Neural cell (in vitro differentiated cells): ENCODE measurements around the gene GRIPAP1. TPM values are rescaled to one million over a fixed set of nuclear protein-coding genes. Genes with fewer than 3 reads are reported as not detected.

Experiments
- H2AFZ ChIP-seq: fragments of 200-600, 300-800 bp; sonication (generic), shearing (Covaris generic); 2 replicates; pipeline ENCODE4 v1.6.0; 2014; ENCODE audit warnings: low read depth, mild to moderate bottlenecking, antibody characterized with exemption, low read length, moderate library complexity
- H3F3A ChIP-seq: fragments of 200-600 bp; shearing (Covaris generic); 2 replicates; pipeline ENCODE4 v1.6.1; 2016; ENCODE audit warnings: mild to moderate bottlenecking, moderate library complexity, mixed read lengths, antibody characterized with exemption, low read length; ENCODE audit not compliant: insufficient read depth, poor library complexity, severe bottlenecking
- H3K27ac ChIP-seq: fragments of 200-600, 300-800 bp; sonication (generic), shearing (Covaris generic); 2 replicates; pipeline ENCODE4 v1.5.1; 2014; ENCODE audit warnings: mild to moderate bottlenecking, low read length, moderate library complexity
- H3K27me3 ChIP-seq: fragments of 300-800, 200-600 bp; sonication (generic), shearing (Covaris generic); 2 replicates; pipeline ENCODE4 v1.6.0; 2014; ENCODE audit warnings: mild to moderate bottlenecking, low read depth, low read length, moderate library complexity; ENCODE audit not compliant: insufficient read depth
- H3K36me3 ChIP-seq: fragments of 300-800, 200-600 bp; sonication (generic), shearing (Covaris generic); 2 replicates; pipeline ENCODE4 v1.5.1; 2014; ENCODE audit warnings: mild to moderate bottlenecking, antibody characterized with exemption, low read length, moderate library complexity; ENCODE audit not compliant: insufficient read depth
- H3K4me2 ChIP-seq: fragments of 300-800, 200-600 bp; sonication (generic), shearing (Covaris generic); 2 replicates; pipeline ENCODE4 v1.6.0; 2014; ENCODE audit warnings: mild to moderate bottlenecking, low read length
- H3K4me3 ChIP-seq: fragments of 300-800, 200-600 bp; sonication (generic), shearing (Covaris generic); 2 replicates; pipeline ENCODE4 v1.5.1; 2014; ENCODE audit warnings: mild to moderate bottlenecking, low read length, moderate library complexity
- H3K79me2 ChIP-seq: fragments of 200-600 bp; shearing (Covaris generic); replicated peaks from 2 replicates; pipeline ENCODE4 v1.6.0; 2014; ENCODE audit warnings: mild to moderate bottlenecking, low read length, moderate library complexity; ENCODE audit not compliant: insufficient read depth
- H3K9ac ChIP-seq: fragments of 300-800, 200-600 bp; sonication (generic), shearing (Covaris generic); 2 replicates; pipeline ENCODE4 v1.6.1; 2016; ENCODE audit warnings: mild to moderate bottlenecking, low read length, mixed read lengths
- H3K9me2 ChIP-seq: fragments of 200-600 bp; shearing (Covaris generic); 2 replicates; pipeline ENCODE4 v1.6.1; 2016; ENCODE audit warnings: mild to moderate bottlenecking, low read length, mixed read lengths; ENCODE audit not compliant: insufficient read depth
- H3K9me3 ChIP-seq: fragments of 200-600, 300-800 bp; sonication (generic), shearing (Covaris generic); 2 replicates; pipeline ENCODE4 v1.6.1; 2016; ENCODE audit warnings: mild to moderate bottlenecking, mixed run types, low read length, moderate library complexity, mixed read lengths
- H4K20me1 ChIP-seq: fragments of 200-600 bp; shearing (Covaris generic); 2 replicates; pipeline ENCODE4 v1.6.1; 2016; ENCODE audit warnings: mild to moderate bottlenecking, mixed run types; ENCODE audit not compliant: insufficient read depth
- EP300 ChIP-seq: fragments of 450-650 bp; conservative IDR thresholded peaks from 2 replicates; pipeline ENCODE4 v1.6.1; 2014; ENCODE audit warnings: antibody characterized with exemption, mild to moderate bottlenecking, moderate library complexity; ENCODE audit not compliant: poor library complexity, severe bottlenecking
- EZH2 ChIP-seq: fragments of 200-600, 300-800 bp; shearing (Covaris generic), sonication (generic); IDR thresholded peaks from 2 replicates; pipeline ENCODE4 v1.6.1; 2014; ENCODE audit warnings: antibody characterized with exemption, low read length, borderline replicate concordance, mild to moderate bottlenecking; ENCODE audit not compliant: insufficient read depth, poor library complexity, severe bottlenecking
- MXI1 ChIP-seq: fragments of 450-650 bp; conservative IDR thresholded peaks from 2 replicates; pipeline ENCODE4 v1.6.1; 2014; ENCODE audit warnings: antibody characterized with exemption, mild to moderate bottlenecking; ENCODE audit not compliant: poor library complexity, severe bottlenecking
- POLR2AphosphoS5 ChIP-seq: IDR thresholded peaks from 2 replicates; pipeline ENCODE4 v1.6.1; 2012
- RAD21 ChIP-seq: fragments of 450-650 bp; conservative IDR thresholded peaks from 2 replicates; pipeline ENCODE4 v1.6.1; 2014; ENCODE audit warnings: antibody characterized with exemption, mild to moderate bottlenecking, moderate library complexity
- SMC3 ChIP-seq: fragments of 450-650 bp; conservative IDR thresholded peaks from 2 replicates; pipeline ENCODE4 v1.6.1; 2014; ENCODE audit warnings: antibody characterized with exemption, mild to moderate bottlenecking, moderate library complexity; ENCODE audit not compliant: poor library complexity
- TAF1 ChIP-seq: IDR thresholded peaks from 2 replicates; pipeline ENCODE4 v1.6.1; 2012; ENCODE audit warnings: low read depth
- polyA plus RNA-seq: library from polyadenylated mRNA; depleted of rRNA; stranded (reverse); fragments of >200 nt; gene quantifications from 2 replicates; pipeline ENCODE4 v1.2.3, GENCODE V29; 2014
- TF ChIP-seq, protein P1 (sequence below): IDR thresholded peaks from 2 replicates; pipeline ENCODE4 v1.6.1; 2012; ENCODE audit warnings: borderline replicate concordance
- TF ChIP-seq, protein P2 (sequence below): fragments of 450-650 bp; IDR thresholded peaks from 2 replicates; pipeline ENCODE4 v1.5.1; 2014; ENCODE audit warnings: antibody characterized with exemption, mild to moderate bottlenecking, moderate library complexity; ENCODE audit not compliant: poor library complexity, severe bottlenecking

GRIPAP1 gene
- polyA plus RNA-seq, 1 donor from 2014 or later, result 134 TPM

DNA sequence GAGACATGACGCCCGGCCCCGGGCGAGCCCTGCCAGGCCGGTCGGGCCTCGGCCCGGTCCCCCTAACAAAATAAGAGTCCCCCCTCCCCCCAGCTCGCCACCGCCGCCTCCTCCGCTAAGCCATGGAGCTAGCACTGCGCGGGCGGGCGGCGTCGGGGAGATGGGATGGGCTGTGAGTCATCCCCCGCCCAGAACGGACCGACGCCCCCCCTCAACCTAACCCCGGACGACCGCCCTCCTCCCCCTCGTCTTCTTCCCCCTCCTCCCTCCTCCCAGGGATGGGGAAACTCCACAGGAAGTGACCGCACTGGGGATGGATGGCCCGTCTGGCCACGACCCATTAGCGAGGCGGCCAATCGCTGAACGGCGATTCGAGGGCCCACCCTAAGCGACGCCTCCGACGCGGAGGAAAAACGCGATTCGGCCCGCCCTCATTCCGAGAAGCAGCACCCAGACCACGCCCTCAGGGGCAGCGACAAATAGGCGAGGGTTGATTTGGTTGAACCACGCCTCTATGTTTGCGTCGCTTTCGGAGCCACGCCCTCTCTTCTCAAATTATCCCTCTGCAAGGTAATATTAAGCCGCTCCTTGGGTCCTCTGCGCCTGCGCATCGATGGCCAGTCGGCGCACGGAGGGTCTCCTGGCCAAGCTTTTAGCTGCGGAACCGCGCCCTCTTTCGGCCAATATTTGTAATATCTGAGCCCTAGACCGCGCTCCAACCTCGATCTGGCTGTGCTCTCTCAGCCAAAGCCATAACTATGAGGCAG, 41.3 kb upstream of the GRIPAP1 start, which contains the start of gene TFE3:
TFE3 (minus strand) TSS at position 138 of the 767 bp plus-strand sequence; CDS start at position 7, 131 bp downstream.
- no peaks in the 10 kb centered on the region for H3K9me3 ChIP-seq
- no peaks in the 10 kb centered on the region for H3K27me3 ChIP-seq
- H3K27ac ChIP-seq, result peak within 1 kb of the TSS; percentile 74
- H3K4me2 ChIP-seq, result peak within 1 kb of the TSS; percentile 51
- no peaks in the 10 kb centered on the region for H3K9me2 ChIP-seq
- peaks cover 6% of the 10 kb centered on the region for H3K79me2 ChIP-seq
- peak within 1 kb of the TSS; percentile 77 for H3K4me3 ChIP-seq
- H3K9ac ChIP-seq, result peak within 1 kb of the TSS; percentile 79
- peak; percentile 59 for TF ChIP-seq SMC3
- TF ChIP-seq TAF1, result no peak
- TF ChIP-seq EZH2, result no peak
- TF ChIP-seq MXI1, result no peak
- no peak for TF ChIP-seq EP300
- TF ChIP-seq POLR2AphosphoS5, result peak; percentile 55
- TF ChIP-seq, protein P1, sequence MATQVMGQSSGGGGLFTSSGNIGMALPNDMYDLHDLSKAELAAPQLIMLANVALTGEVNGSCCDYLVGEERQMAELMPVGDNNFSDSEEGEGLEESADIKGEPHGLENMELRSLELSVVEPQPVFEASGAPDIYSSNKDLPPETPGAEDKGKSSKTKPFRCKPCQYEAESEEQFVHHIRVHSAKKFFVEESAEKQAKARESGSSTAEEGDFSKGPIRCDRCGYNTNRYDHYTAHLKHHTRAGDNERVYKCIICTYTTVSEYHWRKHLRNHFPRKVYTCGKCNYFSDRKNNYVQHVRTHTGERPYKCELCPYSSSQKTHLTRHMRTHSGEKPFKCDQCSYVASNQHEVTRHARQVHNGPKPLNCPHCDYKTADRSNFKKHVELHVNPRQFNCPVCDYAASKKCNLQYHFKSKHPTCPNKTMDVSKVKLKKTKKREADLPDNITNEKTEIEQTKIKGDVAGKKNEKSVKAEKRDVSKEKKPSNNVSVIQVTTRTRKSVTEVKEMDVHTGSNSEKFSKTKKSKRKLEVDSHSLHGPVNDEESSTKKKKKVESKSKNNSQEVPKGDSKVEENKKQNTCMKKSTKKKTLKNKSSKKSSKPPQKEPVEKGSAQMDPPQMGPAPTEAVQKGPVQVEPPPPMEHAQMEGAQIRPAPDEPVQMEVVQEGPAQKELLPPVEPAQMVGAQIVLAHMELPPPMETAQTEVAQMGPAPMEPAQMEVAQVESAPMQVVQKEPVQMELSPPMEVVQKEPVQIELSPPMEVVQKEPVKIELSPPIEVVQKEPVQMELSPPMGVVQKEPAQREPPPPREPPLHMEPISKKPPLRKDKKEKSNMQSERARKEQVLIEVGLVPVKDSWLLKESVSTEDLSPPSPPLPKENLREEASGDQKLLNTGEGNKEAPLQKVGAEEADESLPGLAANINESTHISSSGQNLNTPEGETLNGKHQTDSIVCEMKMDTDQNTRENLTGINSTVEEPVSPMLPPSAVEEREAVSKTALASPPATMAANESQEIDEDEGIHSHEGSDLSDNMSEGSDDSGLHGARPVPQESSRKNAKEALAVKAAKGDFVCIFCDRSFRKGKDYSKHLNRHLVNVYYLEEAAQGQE, result no peak
- TF ChIP-seq, protein P2, sequence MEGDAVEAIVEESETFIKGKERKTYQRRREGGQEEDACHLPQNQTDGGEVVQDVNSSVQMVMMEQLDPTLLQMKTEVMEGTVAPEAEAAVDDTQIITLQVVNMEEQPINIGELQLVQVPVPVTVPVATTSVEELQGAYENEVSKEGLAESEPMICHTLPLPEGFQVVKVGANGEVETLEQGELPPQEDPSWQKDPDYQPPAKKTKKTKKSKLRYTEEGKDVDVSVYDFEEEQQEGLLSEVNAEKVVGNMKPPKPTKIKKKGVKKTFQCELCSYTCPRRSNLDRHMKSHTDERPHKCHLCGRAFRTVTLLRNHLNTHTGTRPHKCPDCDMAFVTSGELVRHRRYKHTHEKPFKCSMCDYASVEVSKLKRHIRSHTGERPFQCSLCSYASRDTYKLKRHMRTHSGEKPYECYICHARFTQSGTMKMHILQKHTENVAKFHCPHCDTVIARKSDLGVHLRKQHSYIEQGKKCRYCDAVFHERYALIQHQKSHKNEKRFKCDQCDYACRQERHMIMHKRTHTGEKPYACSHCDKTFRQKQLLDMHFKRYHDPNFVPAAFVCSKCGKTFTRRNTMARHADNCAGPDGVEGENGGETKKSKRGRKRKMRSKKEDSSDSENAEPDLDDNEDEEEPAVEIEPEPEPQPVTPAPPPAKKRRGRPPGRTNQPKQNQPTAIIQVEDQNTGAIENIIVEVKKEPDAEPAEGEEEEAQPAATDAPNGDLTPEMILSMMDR, result peak; percentile 84
- TF ChIP-seq RAD21, result peak; percentile 68
- no peaks in the 10 kb centered on the region for H3K36me3 ChIP-seq
- no peak within 1 kb of the TSS for H2AFZ ChIP-seq
- H3F3A ChIP-seq, result no peaks in the 10 kb centered on the region
- no peaks in the 10 kb centered on the region for H4K20me1 ChIP-seq

DNA sequence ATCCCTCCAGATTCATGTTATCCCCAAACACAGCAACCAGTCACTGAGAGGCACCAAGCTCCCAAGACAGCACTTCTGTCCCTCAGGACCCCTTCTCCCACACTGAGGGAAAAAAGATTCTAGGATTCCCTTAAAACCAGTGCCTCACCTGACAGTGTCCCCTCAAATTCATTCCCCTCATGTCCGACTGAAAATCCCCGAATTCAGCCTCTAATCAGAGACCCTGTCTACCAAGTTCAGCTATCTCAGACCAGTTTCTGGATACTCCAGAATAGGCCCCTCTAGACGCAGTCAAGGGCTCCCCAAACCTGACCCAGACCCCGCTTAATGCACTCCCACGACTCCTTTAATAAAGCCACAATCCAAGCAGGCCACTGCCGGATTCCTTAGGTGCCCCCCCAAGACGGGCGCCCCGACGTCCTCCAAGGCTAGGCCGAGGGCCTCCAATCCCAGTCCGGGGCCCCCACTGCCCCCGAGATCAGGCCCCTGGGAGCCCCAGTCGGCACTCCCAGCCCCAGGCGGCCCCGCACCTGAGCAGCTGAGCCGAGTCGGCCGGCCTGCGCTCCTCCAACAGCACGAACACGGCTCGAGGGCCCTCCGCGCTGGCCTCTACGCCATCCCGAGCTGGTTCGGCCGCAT, 40.6 kb upstream of the GRIPAP1 start:
- Histone ChIP-seq H3K9ac (peak overlapping the region; percentile 79), H4K20me1 (no peaks in the 10 kb centered on the region), H3K9me3 (no peaks in the 10 kb centered on the region), H3K9me2 (no peaks in the 10 kb centered on the region), H3F3A (no peaks in the 10 kb centered on the region), H3K4me3 (peak overlapping the region; percentile 77), H2AFZ (no peak overlapping the region), H3K27me3 (no peaks in the 10 kb centered on the region), H3K36me3 (no peaks in the 10 kb centered on the region), H3K27ac (peak overlapping the region; percentile 74), H3K4me2 (peak overlapping the region; percentile 51), H3K79me2 (peaks cover 6% of the 10 kb centered on the region)
- TF ChIP-seq TAF1, result no peak
- TF ChIP-seq, protein P1, result no peak
- no peak for TF ChIP-seq POLR2AphosphoS5
- no peak for TF ChIP-seq EP300
- no peak for TF ChIP-seq SMC3
- TF ChIP-seq, protein P2, result no peak
- TF ChIP-seq MXI1, result no peak
- TF ChIP-seq EZH2, result no peak
- no peak for TF ChIP-seq RAD21
